Liver (tissue), 9 donors: ENCODE data around the gene MAGI1. TPM values are rescaled to one million over a fixed set of nuclear protein-coding genes. Genes with fewer than 3 reads are reported as not detected.

ENCODE experiments used
- DNase-seq: peaks from one replicate; pipeline ENCODE4 v3.0.0-alpha.2; 2017; ENCODE audit warnings: low spot score
- H3K27ac ChIP-seq, 2 donors: one replicate each; pipeline ENCODE4 v1.7.0; 2013; ENCODE audit warnings: inconsistent platforms in 2 of 2, low read length in 2 of 2, control low read depth in 1 of 2, low read depth in 1 of 2, mild to moderate bottlenecking in 1 of 2
- H3K27me3 ChIP-seq, 4 donors: one replicate each; pipeline versions ENCODE4 v1.6.1 to v1.7.0; 2013; ENCODE audit warnings: low read length in 3 of 4, inconsistent platforms in 1 of 4, mild to moderate bottlenecking in 1 of 4, moderate library complexity in 1 of 4; ENCODE audit not compliant: control insufficient read depth in 4 of 4, insufficient read depth in 4 of 4
- H3K36me3 ChIP-seq, 4 donors: one replicate each; pipeline versions ENCODE4 v1.6.1 to v1.7.0; 2013; ENCODE audit warnings: low read length in 3 of 4, mild to moderate bottlenecking in 3 of 4, low read depth in 1 of 4, moderate library complexity in 1 of 4; ENCODE audit not compliant: control insufficient read depth in 4 of 4, insufficient read depth in 3 of 4
- H3K4me1 ChIP-seq, 4 donors: one replicate each; pipeline versions ENCODE4 v1.6.1 to v1.7.0; 2013; ENCODE audit warnings: low read length in 3 of 4, mild to moderate bottlenecking in 3 of 4, moderate library complexity in 1 of 4; ENCODE audit not compliant: control insufficient read depth in 4 of 4, insufficient read depth in 4 of 4
- H3K4me3 ChIP-seq, 3 donors: one replicate each; pipeline versions ENCODE4 v1.6.1 to v1.7.0; 2013; ENCODE audit warnings: low read length in 3 of 3, control low read depth in 1 of 3, low read depth in 1 of 3, mild to moderate bottlenecking in 1 of 3
- H3K9ac ChIP-seq, 2 donors: one replicate each; pipeline ENCODE4 v1.7.0; 2013; ENCODE audit warnings: low read length in 2 of 2, mild to moderate bottlenecking in 2 of 2, moderate library complexity in 2 of 2, control low read depth in 1 of 2, low read depth in 1 of 2
- H3K9me3 ChIP-seq, 4 donors: one replicate each; pipeline versions ENCODE4 v1.6.1 to v1.7.0; 2013; ENCODE audit warnings: low read length in 3 of 4; ENCODE audit not compliant: control insufficient read depth in 4 of 4
- EGR1 ChIP-seq, 2 donors: IDR thresholded peaks; 2 replicates each; pipeline ENCODE4 v1.6.1; 2016 to 2018; ENCODE audit warnings: antibody characterized with exemption in 2 of 2, low read depth in 2 of 2
- FOXA1 ChIP-seq: IDR thresholded peaks from 2 replicates; pipeline ENCODE4 v1.6.1; 2016; ENCODE audit warnings: antibody characterized with exemption
- FOXA2 ChIP-seq: IDR thresholded peaks from 2 replicates; pipeline ENCODE4 v1.6.1; 2016; ENCODE audit warnings: antibody characterized with exemption
- GABPA ChIP-seq, 2 donors: IDR thresholded peaks in 1 of 2; conservative IDR thresholded peaks in 1 of 2; 2 replicates each; pipeline ENCODE4 v1.6.1; 2016; ENCODE audit warnings: antibody characterized with exemption in 2 of 2, mild to moderate bottlenecking in 1 of 2, moderate library complexity in 1 of 2
- HNF4A ChIP-seq, 2 donors: conservative IDR thresholded peaks; 2 replicates each; pipeline ENCODE4 v1.6.1; 2016; ENCODE audit warnings: antibody characterized with exemption in 2 of 2, mild to moderate bottlenecking in 2 of 2
- HNF4G ChIP-seq: IDR thresholded peaks from 2 replicates; pipeline ENCODE4 v1.6.1; 2016; ENCODE audit warnings: antibody characterized with exemption
- JUND ChIP-seq, 2 donors: IDR thresholded peaks; 2 replicates each; pipeline ENCODE4 v1.6.1; 2016; ENCODE audit warnings: antibody characterized with exemption in 2 of 2
- NR2F2 ChIP-seq: IDR thresholded peaks from 2 replicates; pipeline ENCODE4 v1.6.1; 2016; ENCODE audit warnings: antibody characterized with exemption
- RAD21 ChIP-seq, 2 donors: IDR thresholded peaks; 2 replicates each; pipeline ENCODE4 v1.6.1; 2016; ENCODE audit warnings: antibody characterized with exemption in 2 of 2, mild to moderate bottlenecking in 2 of 2
- RXRA ChIP-seq, 2 donors: IDR thresholded peaks; 2 replicates each; pipeline ENCODE4 v1.6.1; 2017 to 2018; ENCODE audit warnings: antibody characterized with exemption in 2 of 2, mild to moderate bottlenecking in 1 of 2
- SP1 ChIP-seq: IDR thresholded peaks from 2 replicates; pipeline ENCODE4 v1.6.1; 2018; ENCODE audit warnings: antibody characterized with exemption, mild to moderate bottlenecking
- TAF1 ChIP-seq: conservative IDR thresholded peaks from 2 replicates; pipeline ENCODE4 v1.6.1; 2016; ENCODE audit warnings: antibody characterized with exemption, mild to moderate bottlenecking
- WGBS: extraction: QIAGEN DNeasy Blood & Tissue Kit; methylation state at CpG from one replicate; pipeline ENCODE4 v1.1.7; 2013; 5-methylcytosine and 5-hydroxymethylcytosine counted together
- polyA plus RNA-seq, 2 donors: library from polyadenylated mRNA; stranded (reverse) in 1 of 2; unstranded in 1 of 2; fragments of 200-250 nt in 1 of 2; fragments of >200 nt in 1 of 2; fragmentation: Nextera tagmentation in 1 of 2; extraction: Ambion mirVana in 1 of 2; gene quantifications; one replicate each; pipeline versions ENCODE4 v1.2.1 to v1.2.3, GENCODE V29; 2013 to 2015
- total RNA-seq, 2 donors: library from RNA; depleted of rRNA; stranded (reverse); fragments of >200 nt; gene quantifications; one replicate each; pipeline ENCODE4 v1.2.3, GENCODE V29; 2014
- TF ChIP-seq, protein P1 (sequence below): fragments of 150-350 bp; IDR thresholded peaks from 2 replicates; pipeline ENCODE4 v1.5.1; 2017; ENCODE audit warnings: improper control_type of control experiment, low read depth, low read length; ENCODE audit not compliant: missing input control
- TF ChIP-seq, protein P2 (sequence below): IDR thresholded peaks from 2 replicates; pipeline ENCODE4 v1.6.1; 2016; ENCODE audit warnings: antibody characterized with exemption, mild to moderate bottlenecking
- TF ChIP-seq, protein P3 (sequence below): IDR thresholded peaks from 2 replicates; pipeline ENCODE4 v1.6.1; 2016; ENCODE audit warnings: antibody characterized with exemption
- TF ChIP-seq, protein P4 (sequence below): IDR thresholded peaks from 2 replicates; pipeline ENCODE4 v1.6.1; 2016; ENCODE audit warnings: antibody characterized with exemption
- donor health status: healthy.
- donor health status: healthy.
- donor health status: healthy.
- donor health status: healthy.
- donor health status: healthy.

The MAGI1 gene
- total and polyA plus RNA-seq, 4 donors: 9.6 to 68.8 (median 14.0) TPM

DNA sequence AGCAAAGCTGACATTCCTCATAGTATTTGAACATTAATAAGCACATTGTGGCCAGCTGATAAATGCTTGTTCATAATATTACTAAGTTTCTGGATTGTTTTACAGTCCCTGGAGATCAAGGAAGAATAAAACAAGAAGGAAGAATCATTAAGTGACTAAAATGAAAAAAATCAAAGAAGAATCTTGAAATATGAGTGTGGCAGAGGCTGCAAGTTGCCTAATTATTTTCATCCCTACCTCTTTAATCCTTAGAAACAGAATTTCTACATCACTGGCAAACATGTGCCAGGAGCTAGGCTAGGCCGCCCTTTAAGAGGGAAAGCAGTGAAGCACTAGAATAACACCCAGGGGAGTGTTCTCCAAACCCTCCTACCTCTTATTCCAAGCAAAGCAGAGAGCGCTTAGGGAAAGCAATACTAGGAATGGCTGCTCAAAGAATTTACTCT lies 98.9 kb downstream of the MAGI1 start:
- H3K4me3 ChIP-seq: no peak overlapping the region
- H3K4me1 ChIP-seq: peaks cover 4 to 31% (median 14%) of the 10 kb centered on the region in 4 donors
- H3K27ac ChIP-seq: peak overlapping the region; percentile 8 to 64
- TF ChIP-seq HNF4G (no peak), SP1 (no peak), HNF4A (conservative IDR thresholded peaks at IDR 0.05) (no peak), GABPA (IDR thresholded peaks at IDR 0.05 in 1 of 2, conservative IDR thresholded peaks at IDR 0.05 in 1 of 2) (no peak), RXRA (IDR thresholded peaks at IDR 0.05) (no peak), EGR1 (IDR thresholded peaks at IDR 0.05; ENCODE audit: low read depth in 2 of 2) (no peak), FOXA1 (no peak), RAD21 (IDR thresholded peaks at IDR 0.05) (no peak), FOXA2 (no peak), NR2F2 (no peak), JUND (IDR thresholded peaks at IDR 0.05) (no peak), TAF1 (no peak)
- TF ChIP-seq, protein P1, sequence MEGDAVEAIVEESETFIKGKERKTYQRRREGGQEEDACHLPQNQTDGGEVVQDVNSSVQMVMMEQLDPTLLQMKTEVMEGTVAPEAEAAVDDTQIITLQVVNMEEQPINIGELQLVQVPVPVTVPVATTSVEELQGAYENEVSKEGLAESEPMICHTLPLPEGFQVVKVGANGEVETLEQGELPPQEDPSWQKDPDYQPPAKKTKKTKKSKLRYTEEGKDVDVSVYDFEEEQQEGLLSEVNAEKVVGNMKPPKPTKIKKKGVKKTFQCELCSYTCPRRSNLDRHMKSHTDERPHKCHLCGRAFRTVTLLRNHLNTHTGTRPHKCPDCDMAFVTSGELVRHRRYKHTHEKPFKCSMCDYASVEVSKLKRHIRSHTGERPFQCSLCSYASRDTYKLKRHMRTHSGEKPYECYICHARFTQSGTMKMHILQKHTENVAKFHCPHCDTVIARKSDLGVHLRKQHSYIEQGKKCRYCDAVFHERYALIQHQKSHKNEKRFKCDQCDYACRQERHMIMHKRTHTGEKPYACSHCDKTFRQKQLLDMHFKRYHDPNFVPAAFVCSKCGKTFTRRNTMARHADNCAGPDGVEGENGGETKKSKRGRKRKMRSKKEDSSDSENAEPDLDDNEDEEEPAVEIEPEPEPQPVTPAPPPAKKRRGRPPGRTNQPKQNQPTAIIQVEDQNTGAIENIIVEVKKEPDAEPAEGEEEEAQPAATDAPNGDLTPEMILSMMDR: no peak
- TF ChIP-seq, protein P2, sequence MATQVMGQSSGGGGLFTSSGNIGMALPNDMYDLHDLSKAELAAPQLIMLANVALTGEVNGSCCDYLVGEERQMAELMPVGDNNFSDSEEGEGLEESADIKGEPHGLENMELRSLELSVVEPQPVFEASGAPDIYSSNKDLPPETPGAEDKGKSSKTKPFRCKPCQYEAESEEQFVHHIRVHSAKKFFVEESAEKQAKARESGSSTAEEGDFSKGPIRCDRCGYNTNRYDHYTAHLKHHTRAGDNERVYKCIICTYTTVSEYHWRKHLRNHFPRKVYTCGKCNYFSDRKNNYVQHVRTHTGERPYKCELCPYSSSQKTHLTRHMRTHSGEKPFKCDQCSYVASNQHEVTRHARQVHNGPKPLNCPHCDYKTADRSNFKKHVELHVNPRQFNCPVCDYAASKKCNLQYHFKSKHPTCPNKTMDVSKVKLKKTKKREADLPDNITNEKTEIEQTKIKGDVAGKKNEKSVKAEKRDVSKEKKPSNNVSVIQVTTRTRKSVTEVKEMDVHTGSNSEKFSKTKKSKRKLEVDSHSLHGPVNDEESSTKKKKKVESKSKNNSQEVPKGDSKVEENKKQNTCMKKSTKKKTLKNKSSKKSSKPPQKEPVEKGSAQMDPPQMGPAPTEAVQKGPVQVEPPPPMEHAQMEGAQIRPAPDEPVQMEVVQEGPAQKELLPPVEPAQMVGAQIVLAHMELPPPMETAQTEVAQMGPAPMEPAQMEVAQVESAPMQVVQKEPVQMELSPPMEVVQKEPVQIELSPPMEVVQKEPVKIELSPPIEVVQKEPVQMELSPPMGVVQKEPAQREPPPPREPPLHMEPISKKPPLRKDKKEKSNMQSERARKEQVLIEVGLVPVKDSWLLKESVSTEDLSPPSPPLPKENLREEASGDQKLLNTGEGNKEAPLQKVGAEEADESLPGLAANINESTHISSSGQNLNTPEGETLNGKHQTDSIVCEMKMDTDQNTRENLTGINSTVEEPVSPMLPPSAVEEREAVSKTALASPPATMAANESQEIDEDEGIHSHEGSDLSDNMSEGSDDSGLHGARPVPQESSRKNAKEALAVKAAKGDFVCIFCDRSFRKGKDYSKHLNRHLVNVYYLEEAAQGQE: no peak
- TF ChIP-seq, protein P3, sequence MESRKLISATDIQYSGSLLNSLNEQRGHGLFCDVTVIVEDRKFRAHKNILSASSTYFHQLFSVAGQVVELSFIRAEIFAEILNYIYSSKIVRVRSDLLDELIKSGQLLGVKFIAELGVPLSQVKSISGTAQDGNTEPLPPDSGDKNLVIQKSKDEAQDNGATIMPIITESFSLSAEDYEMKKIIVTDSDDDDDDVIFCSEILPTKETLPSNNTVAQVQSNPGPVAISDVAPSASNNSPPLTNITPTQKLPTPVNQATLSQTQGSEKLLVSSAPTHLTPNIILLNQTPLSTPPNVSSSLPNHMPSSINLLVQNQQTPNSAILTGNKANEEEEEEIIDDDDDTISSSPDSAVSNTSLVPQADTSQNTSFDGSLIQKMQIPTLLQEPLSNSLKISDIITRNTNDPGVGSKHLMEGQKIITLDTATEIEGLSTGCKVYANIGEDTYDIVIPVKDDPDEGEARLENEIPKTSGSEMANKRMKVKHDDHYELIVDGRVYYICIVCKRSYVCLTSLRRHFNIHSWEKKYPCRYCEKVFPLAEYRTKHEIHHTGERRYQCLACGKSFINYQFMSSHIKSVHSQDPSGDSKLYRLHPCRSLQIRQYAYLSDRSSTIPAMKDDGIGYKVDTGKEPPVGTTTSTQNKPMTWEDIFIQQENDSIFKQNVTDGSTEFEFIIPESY: no peak
- TF ChIP-seq, protein P4, sequence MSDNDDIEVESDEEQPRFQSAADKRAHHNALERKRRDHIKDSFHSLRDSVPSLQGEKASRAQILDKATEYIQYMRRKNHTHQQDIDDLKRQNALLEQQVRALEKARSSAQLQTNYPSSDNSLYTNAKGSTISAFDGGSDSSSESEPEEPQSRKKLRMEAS: no peak
- DNase-seq: no peak
- H3K9ac ChIP-seq: no peak overlapping the region
- no peaks in the 10 kb centered on the region for H3K9me3 ChIP-seq
- 93% methylated on average over 2 of the region's 2 CpGs for WGBS
- H3K27me3 ChIP-seq: no peaks in the 10 kb centered on the region
- no peaks in the 10 kb centered on the region for H3K36me3 ChIP-seq

DNA sequence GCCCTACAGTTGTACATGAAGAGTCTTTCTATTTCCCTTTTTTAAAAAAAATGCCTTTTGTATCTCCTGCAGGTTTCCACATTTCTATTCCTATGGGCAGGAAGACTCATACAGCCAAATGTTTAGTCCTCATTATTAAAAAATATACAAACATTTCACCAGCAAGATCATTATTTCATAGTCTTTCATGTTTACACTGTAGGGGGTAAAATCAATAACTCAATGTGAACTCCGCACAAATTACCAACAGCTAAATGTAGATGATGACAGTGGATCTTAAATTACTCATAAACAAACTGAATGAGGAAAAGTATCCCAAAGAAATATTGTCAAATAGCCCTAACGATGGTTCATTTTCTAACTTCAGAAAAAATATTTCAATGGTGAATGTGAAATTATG lies 99.5 kb downstream of the MAGI1 start:
- Histone ChIP-seq H3K9me3 (no peaks in the 10 kb centered on the region), H3K4me3 (no peak overlapping the region), H3K36me3 (no peaks in the 10 kb centered on the region), H3K4me1 (peaks cover 4 to 29% (median 14%) of the 10 kb centered on the region in 4 donors), H3K9ac (no peak overlapping the region), H3K27ac (peak overlapping the region in 1 of 2 donors; percentile 64), H3K27me3 (no peaks in the 10 kb centered on the region)
- WGBS: 50% methylated on average over 2 of the region's 2 CpGs
- TF ChIP-seq FOXA2: peak; percentile 11
- TF ChIP-seq, protein P1: no peak
- DNase-seq: no peak
